Left renal pelvis (tissue), 4 donors: ENCODE results near the gene LRRC1. TPM values are rescaled to one million over a fixed set of nuclear protein-coding genes. Genes with fewer than 3 reads are reported as not detected.

ENCODE experiments used
- DNase-seq, 4 donors: peaks; one replicate each; pipeline ENCODE4 v3.0.0-alpha.2; 2013; ENCODE audit warnings: low read depth in 4 of 4, low spot score in 3 of 4
- polyA plus RNA-seq, 4 donors: library from polyadenylated mRNA; unstranded; fragments of 120-200 nt; gene quantifications; one replicate each; pipeline ENCODE4 v1.2.1, GENCODE V29; 2013; ENCODE audit not compliant: insufficient read length in 4 of 4

LRRC1 gene
- polyA plus RNA-seq, 4 donors: 8.3 to 31.6 (median 29.9) TPM

DNA sequence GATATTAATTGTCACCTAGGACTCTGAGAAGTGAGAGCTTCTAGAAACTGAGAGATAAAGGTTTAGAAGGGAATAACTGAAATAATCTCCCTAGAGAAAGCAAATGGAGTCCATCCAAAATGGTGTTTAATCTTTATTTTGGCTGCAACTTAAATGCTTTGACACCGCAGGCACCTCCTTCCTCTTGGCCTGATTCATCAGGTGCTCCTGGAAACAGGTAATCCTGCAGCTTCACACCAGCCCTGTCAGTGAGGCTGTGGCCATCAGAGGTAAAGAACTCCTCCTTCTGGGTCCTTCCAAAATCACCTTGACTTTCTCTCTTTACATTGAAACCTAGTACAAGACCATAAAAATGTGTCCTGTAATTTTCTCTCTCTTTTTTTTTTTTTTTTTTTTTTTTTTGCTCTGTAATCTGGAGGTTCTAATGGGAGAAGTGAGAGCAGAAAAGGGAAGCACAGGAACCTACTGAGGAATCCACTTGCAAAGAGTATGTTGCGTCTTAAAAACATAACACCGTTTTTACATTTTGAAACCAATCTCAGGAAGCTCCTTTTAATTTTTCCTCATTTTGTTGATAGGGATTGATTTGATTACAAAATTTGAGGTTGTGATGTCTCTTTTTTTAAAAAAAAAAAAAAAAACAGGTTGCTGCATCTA is 124.2 kb downstream of the LRRC1 start:
- DNase-seq: no peak

DNA sequence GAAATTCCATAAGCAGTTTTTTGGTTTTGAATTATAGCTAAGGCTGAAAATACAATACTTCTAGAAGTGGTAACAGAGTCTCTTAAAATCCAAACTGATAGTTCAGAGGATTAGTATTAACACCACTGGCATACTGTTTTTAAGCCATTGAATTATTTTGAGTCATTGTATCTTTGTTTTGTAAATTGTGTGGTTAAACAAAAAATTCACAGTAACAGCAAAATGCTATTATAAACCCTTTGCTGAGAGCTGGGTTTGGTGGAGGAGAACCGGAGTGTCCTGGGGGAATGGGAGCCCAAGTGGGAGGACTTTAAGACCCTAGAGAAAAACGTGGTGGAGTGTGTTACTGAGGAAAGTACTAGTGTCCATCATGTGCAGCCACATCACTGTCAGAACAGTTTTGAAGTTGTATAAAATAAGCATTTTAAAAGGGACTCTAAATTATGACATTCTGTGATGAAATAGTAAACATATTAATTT is 125.1 kb downstream of the LRRC1 start:
- DNase-seq: no peak

DNA sequence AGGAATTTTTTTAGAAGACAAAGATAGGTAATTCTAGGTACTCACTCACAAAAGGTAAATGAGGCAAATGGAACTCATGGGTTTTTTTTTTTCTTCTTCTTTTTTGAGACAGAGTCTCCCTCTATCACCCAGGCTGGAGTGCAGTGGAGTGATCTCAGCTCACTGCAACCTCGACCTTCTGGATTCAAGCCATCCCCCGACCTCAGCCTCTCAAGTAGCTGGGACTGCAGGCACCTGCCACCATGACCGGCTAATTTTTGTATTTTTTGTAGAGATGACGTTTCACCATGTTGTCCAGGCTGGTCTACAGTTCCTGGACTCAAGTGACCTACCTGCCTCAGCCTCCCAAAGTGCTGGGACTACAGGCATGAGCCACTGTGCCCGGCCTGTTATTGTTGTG is 126.1 kb downstream of the LRRC1 start:
- DNase-seq: no peak

DNA sequence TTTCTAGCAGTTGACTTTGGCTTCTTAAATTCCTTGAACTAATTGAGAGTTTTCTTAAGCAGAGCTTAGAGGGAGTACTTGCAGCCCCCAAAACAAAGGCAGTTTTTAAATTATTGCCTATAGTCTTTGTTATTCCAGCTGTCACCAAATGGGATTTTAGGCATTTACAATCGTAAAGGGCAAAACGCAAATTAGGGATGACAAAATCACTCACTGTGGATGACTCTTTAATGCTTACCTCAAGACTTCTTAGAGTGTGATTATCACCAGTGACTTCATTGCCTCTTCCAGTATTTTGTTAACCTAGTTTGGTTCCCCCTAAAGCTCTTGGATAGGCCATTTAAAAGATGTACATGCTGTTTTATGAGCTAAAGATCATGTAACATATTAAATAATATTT is 126.8 kb downstream of the LRRC1 start:
- no peak for DNase-seq

DNA sequence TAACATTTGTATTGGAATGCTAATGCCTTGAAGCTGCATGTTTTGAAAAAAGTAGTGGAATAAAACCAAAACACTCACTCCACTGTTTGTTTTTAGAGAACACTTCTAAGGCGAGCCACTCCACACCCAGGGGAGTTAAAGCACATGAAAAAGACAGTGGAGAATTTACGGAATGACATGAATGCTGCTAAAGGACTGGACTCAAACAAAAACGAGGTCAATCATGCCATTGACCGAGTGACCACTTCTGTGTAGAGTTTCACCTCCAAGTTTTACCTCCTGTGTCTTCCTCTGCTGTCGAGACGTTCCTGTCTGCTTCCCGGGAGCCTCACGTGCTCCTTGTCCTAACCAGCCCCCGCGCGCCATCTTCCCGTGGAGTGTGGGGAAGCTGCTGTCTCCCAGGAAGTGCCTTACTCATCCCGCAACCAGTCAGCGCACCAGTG is 127.8 kb downstream of the LRRC1 start:
- DNase-seq: no peak

DNA sequence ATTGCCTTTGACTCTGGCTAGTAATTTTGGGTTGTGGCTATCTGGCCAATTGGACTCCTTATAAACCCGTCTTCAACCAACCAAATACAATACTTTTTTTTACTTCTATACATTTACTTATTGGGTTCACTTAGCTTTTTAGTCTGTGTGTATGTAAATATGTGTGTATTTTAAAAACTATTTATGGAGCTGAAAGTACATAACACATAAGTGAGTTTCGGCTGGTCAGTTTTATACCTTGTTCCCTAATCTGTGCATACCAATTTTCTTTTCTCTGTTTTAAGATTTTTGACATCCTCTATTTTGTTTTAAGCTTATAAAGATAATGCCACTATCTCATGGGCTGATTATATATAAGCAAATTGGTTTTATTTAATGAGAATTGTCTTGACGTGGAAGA is 129.5 kb downstream of the LRRC1 start:
- no peak for DNase-seq

DNA sequence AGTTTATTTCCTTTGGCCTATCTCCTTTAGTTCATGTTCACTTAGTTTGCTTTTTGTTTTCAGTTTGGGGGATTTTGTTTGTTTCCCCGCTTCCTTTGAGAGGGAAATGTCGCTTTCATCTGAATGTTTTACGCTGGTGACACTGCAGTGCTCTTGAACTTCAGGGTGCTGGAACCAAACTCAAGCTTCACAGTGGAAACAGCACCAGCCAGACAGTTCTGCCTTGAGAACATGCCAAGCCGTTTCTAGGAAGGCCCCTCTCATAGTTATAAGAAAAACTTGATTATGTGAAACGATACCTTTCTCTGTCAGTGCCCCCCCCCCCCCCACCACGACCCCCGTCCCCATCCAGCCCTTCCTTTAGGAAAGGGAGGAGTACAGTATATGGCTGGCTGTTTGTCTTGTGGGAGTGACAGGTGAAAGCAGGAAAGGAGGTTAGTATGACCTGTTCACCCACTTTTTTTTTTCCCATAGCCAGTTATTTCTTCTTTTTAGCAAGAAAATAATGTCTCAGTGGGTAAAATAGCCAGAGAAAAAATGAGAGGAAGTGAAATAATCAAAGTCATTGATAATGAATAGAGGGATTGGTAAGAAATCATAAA is 130.1 kb downstream of the LRRC1 start:
- no peak for DNase-seq

DNA sequence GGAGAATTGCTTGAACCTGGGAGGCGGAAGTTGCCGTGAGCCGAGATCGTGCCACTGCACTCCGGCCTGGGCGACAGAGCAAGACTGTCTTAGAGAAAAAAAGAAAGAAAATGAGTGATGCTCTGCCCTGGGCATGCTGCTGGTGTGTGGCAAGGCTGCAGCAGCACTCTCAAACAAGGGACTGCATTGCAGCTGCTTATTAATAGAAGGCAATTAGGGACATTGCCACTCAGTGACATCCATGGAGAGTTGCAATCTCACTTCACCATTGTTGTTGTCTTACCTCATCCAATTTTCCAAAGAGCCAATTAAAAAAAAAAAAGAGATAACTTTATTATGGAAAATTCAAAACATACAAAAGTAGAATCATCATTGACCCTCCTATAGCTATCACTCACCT is 131.1 kb downstream of the LRRC1 start:
- no peak for DNase-seq

DNA sequence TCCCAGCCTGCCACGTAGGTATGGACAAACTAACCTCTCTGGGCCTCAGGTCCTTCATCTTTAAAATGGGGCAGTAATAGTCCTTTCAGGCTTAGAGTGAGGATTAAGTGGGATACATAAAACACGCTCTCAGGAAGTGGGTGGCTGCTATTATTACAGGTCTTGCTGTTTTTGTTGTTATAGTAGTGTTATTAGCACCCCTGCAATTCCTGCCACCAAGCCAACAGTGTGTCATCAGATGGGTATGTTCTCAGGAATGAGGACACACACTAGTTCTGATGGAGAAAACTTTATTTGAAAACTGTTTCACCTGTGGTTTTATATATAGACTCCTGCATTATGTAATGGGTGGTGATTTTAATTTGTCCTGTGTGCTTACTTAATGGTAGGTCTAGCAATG is 131.7 kb downstream of the LRRC1 start:
- no peak for DNase-seq

DNA sequence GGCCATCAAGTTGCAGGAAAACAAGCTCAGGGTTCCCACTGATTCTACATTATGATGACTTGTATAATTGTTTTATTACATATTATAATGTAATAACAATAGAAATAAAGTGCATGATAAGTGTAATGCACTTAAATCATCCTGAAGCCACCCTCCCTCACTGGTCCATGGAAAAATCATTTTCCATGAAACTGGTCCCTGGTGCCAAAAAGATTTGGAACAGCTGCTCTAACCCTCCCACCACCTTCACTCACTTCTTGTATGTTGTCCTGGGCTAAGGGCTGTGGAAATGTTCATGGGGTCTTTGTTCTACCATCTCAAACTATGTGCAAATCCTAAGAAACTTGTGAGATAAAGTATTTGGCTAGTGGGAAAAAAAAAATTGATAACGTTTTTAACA is 133.8 kb downstream of the LRRC1 start:
- no peak for DNase-seq

DNA sequence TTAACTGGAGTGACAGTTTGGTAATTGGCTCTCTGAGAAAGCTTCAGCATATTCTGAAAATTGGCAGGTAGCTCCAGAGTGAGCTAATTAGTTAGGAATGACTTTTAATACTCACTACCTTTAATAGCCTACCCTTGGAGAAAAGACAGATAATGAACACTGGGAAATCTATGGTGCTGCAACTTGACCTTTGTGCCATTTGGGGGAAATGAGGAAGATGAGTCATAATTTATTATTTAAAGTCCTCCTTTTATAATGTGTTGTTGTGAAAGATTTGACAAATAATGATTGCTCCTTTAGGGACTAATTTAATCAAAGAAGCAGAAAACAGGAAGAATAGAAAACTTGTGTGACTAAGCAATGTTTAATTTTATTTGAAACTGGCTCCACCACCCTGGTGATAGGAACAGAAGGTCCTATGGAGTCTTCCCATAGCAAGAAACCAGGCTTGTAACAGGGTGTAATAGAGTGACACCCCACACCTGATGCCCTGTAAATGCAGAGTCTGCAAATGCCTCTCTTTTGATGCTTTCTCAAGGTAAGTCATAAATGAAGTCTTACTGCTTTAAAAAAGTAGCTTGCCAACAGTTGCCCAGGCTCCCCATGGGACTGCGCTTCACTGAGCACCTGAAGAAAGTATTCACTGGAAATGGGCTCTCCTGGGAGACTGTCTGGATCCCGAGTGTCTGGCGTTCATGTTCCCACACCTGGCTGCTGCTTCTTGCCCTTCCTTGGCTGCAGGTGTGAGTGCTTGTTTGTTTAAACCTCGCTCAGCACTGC is 134.4 kb downstream of the LRRC1 start:
- DNase-seq: no peak

DNA sequence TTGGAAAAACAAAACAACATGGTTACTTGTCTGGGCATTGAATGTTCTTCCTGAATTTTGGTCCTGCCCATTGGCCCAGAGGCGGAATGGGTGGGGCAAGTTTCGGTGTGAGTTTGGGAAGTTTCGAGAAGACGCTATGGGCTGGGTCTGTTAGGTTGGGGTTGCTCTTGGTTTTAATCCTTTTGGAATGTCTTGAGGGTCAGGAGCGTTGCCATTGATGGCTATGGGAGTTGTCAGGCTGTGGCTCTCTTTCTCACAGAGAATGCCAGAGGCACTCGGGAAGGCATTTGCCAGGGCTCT is 135.0 kb downstream of the LRRC1 start:
- DNase-seq: no peak

DNA sequence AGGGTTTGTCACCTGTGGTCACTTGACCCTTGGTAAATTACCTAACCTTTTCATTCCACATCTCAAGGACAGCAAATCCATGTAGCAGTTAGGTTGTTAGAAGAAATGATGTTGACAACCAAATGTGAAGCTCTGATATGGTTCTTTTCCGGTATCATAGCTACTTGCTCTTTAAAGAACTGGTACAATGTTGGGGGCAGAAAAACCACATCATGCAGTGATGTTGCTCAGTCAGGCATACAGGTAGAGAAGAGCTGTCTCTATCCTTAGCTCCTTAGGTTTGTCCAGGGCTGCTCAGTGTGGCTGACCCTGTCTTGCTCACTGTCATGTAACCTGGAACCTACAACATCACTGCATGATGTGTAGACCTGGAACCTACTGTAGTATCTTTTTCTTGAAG is 135.5 kb downstream of the LRRC1 start:
- DNase-seq: no peak

DNA sequence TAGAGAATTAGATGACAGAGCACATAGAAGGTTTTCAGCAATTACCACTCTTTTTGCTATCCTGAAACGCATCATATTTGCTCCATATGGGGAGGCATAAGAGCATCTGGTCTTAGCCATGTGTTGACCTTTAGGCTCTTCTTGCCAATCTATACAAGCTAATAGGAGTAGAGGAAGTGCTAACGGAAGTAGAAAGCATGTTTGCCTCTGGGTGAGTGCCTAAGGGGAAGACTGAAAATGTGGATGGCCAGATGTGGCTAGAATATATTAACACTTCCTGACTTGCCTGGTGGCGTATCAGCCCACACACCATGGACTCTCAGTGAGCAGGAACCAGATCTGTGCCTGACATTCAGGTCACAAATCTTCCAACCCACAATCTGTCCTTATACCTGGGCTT is 136.3 kb downstream of the LRRC1 start:
- DNase-seq: no peak

DNA sequence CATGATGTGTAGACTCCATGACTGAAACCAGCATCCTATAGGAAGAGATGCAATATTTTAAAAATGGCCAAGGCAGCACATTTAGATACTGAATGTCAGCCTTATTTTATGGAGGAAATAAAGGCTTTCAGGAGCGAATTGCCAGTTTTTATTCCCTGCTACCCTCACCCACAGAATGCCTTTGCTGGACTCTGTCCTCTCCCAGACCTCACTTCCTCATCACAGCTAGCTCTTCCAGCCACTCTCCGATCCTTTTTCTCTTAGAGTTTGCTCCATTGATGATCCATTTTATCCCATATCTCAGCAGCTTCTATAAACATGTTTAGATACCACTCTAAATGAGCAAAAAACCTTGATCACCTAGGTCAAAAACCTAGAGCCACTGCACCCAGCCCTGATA is 137.7 kb downstream of the LRRC1 start:
- DNase-seq: no peak

DNA sequence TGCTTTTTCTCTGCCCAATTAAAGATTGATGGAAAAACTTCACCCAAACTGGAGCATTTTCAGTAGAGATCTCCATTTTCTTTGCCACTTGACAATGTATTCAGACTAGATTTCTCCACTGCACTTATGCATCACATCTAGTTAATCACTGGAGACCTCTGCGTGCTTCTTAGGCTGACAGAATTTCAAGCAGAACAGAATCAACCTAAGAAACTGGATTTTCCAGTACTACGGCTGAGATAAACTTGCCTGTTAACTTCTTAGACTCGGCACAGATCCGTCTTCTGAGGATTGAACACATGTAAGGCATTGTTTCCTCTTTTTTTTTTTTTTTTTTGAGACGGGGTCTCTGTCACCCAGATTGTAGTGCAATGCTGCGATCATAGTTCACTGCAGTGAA is 139.2 kb downstream of the LRRC1 start:
- no peak for DNase-seq

DNA sequence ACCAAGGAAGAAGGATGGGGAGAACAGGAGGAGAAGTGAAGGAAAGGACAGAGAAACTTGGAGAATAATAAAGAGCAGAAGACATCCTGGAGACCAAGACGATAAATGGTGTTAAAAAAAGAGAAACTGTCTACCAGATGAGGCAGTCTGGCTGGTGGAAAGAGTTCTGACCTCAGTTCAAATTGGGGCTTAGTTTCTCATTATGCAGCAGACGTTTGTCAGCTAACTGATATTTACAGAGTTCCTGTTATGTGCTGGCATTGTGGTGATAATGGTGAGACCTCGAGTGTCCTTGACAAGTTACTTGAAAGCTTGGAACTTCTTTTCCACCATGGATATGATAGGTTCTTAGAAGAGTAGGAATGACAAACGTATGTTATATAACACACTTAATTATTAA is 142.7 kb downstream of the LRRC1 start:
- no peak for DNase-seq

DNA sequence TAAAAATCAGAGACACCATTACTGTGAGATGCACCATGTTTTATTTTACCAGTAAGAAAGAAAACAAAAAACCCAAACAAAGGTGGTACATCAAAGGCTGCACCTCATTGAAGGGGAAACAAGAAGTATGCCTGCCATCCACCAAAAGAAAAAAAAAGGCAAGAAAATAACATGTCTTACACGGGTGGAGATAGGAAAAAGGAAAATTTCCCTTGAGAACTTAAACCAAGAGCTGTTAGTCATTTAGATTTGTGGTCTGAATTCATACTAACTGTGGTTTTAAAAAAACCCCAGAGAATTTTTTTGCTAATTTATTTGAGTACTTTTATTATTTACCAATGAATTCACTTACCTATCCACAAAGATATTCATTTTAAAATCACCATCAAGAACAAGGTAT is 144.0 kb downstream of the LRRC1 start:
- DNase-seq: no peak

DNA sequence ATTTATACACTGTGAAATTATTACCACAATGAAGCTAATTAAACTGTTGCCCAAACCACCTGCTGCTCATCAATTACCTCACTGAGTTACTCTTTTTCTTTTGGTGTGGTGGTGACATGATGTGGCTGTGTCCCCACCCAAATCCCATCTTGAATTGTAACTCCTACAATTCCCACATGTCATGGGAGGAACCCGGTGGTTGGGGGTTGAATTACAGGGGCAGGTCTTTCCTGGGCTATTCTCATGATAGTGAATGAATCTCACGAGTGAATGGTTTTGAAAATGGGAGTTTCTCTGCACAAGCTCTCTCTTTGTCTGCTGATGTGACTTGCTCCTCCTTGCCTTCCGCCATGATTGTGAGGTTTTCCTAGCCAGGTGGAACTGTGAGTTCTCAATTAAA is 145.0 kb downstream of the LRRC1 start:
- no peak for DNase-seq

DNA sequence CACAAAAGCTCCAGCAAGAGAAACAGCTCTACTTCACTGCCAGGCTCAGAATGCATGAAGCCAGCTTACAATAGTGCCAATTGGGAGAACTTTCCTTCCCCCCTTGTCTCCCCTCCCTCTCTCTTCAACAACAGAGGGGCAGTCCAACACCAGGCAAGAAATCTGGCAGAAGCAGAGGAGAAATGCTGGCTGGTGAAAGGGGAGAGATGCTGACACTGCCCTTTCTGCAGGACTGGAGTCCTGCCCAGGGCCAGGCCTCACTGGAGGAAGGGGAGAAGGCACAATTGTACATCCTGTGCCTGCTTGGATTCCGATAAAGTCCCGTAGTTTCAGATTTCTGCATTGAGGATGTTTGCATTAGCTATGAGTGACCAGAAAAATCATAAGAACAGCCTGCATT is 148.6 kb downstream of the LRRC1 start:
- no peak for DNase-seq

DNA sequence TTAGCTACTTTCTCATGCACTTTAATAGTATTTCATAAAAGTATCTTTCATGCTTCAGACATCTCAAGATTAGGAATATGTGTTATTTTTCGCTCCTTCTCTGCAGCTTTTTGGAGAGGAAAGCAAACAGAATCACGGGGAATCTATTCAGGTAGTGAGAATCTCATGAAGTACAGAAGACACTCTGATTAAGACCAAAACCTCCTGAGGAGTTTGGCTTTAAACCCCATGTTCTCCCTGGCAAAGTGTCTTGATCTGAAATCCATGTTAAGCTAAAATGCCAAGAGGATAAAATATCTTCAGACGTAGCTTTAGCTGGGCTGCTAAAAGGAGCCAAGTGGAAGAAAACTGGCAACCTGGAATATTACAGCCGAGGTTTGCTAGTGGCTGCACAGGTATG is 149.3 kb downstream of the LRRC1 start:
- no peak for DNase-seq

DNA sequence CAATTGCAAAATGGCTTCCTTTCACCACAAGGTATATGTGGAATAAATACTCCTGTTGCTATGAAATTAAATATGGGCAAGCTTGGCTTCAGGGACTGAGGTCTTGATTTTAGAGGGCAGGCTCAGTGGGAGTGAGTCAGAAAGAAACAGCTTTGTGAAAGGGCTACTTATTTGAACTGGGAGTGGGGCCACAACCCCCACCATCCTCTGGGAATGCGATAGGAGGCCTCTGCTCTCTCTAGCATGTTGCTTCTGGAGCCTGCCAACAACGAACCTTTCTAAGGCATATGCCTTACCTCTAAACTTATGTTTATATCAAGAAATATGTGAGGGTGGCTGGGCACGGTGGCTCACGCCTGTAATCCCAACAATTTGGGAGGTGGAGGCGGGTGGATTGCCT is 149.7 kb downstream of the LRRC1 start:
- DNase-seq: no peak
